SK-N-SH (cell line): ENCODE results near the gene BLZF1. TPM values are rescaled to one million over a fixed set of nuclear protein-coding genes. Genes with fewer than 3 reads are reported as not detected.

Source experiments
- CTCF ChIA-PET: fragments of 300-600, 350-600 bp; formaldehyde crosslinking; extraction: SDS; loops from one replicate; lab custom pipeline; 2021; lab: Yijun Ruan, JAX
- POLR2A ChIA-PET: fragments of 350-600 bp; sonication (Branson Sonifier 250); formaldehyde crosslinking; extraction: SDS; loops from one replicate; lab custom pipeline; 2020; ENCODE audit warnings: antibody characterized with exemption, inconsistent platforms; lab: Yijun Ruan, JAX
- DNase-seq: peaks from one replicate; pipeline ENCODE4 v3.0.0; 2012
- H2AFZ ChIP-seq: fragments of 200-600 bp; sonication (generic); 2 replicates; pipeline ENCODE4 v1.8.1; 2016; ENCODE audit warnings: antibody characterized with exemption, mild to moderate bottlenecking, low read depth
- H3F3A ChIP-seq: fragments of 200-600 bp; sonication (generic); replicated peaks from 2 replicates; pipeline ENCODE3; 2016; ENCODE audit warnings: antibody characterized with exemption, mild to moderate bottlenecking; ENCODE audit not compliant: insufficient read depth
- H3K27ac ChIP-seq, 2 experiments: fragments of 200-500 bp in 1 of 2; fragments of 200-600 bp in 1 of 2; sonication (Bioruptor generic) in 1 of 2; sonication (generic), shearing (Covaris generic) in 1 of 2; 2 replicates each; pipeline versions ENCODE4 v1.5.1 to v1.6.1; 2014 to 2016; ENCODE audit warnings: low read depth in 2 of 2, inconsistent platforms in 1 of 2, low read length in 1 of 2, mild to moderate bottlenecking in 1 of 2, mixed read lengths in 1 of 2
- H3K27me3 ChIP-seq: fragments of 200-600 bp; sonication (generic), shearing (Covaris generic); 2 replicates; pipeline ENCODE4 v1.6.1; 2016; ENCODE audit warnings: mixed run types; ENCODE audit not compliant: insufficient read depth
- H3K36me3 ChIP-seq, 2 experiments: fragments of 200-500 bp in 1 of 2; fragments of 200-600 bp in 1 of 2; sonication (Bioruptor generic) in 1 of 2; sonication (generic) in 1 of 2; replicated peaks in 1 of 2; 2 replicates each; pipeline versions ENCODE3 to v1.5.1; 2014 to 2016; ENCODE audit warnings: low read length in 1 of 2, mild to moderate bottlenecking in 1 of 2; ENCODE audit not compliant: insufficient read depth in 2 of 2, control insufficient read depth in 1 of 2
- H3K4me1 ChIP-seq, 2 experiments: fragments of 200-500 bp in 1 of 2; fragments of 200-600 bp in 1 of 2; sonication (Bioruptor generic) in 1 of 2; sonication (generic), shearing (Covaris generic) in 1 of 2; 2 replicates each; pipeline versions ENCODE4 v1.5.1 to v1.6.1; 2014 to 2016; ENCODE audit warnings: low read depth in 1 of 2, low read length in 1 of 2, mixed run types in 1 of 2; ENCODE audit not compliant: insufficient read depth in 2 of 2, control insufficient read depth in 1 of 2
- H3K4me2 ChIP-seq: fragments of 200-600 bp; sonication (generic), shearing (Covaris generic); 2 replicates; pipeline ENCODE4 v1.6.1; 2017; ENCODE audit warnings: mixed run types
- H3K4me3 ChIP-seq, 2 experiments: fragments of 200-500 bp in 1 of 2; fragments of 200-600 bp in 1 of 2; sonication (Bioruptor generic) in 1 of 2; sonication (generic), shearing (Covaris generic) in 1 of 2; 2 replicates each; pipeline versions ENCODE4 v1.5.1 to v1.8.1; 2014 to 2016; ENCODE audit warnings: low read depth in 2 of 2, inconsistent platforms in 1 of 2, low read length in 1 of 2, mild to moderate bottlenecking in 1 of 2, mixed read lengths in 1 of 2, moderate library complexity in 1 of 2
- H3K79me2 ChIP-seq: fragments of 200-600 bp; sonication (generic); 2 replicates; pipeline ENCODE4 v1.8.1; 2017; ENCODE audit warnings: mild to moderate bottlenecking; ENCODE audit not compliant: insufficient read depth
- H3K9ac ChIP-seq: fragments of 200-600 bp; sonication (generic); 2 replicates; pipeline ENCODE4 v1.6.1; 2017; ENCODE audit warnings: mixed run types
- H3K9me2 ChIP-seq: fragments of 200-600 bp; sonication (generic); 2 replicates; pipeline ENCODE4 v1.6.1; 2017; ENCODE audit warnings: mixed run types
- H3K9me3 ChIP-seq: fragments of 200-600 bp; sonication (generic); 2 replicates; pipeline ENCODE4 v1.6.1; 2017; ENCODE audit warnings: mixed run types, mild to moderate bottlenecking, moderate library complexity
- H4K20me1 ChIP-seq: fragments of 200-600 bp; sonication (generic); 2 replicates; pipeline ENCODE4 v1.6.1; 2017; ENCODE audit warnings: mild to moderate bottlenecking, mixed run types; ENCODE audit not compliant: insufficient read depth
- EP300 ChIP-seq, 2 experiments: IDR thresholded peaks; 2 replicates each; pipeline versions ENCODE4 v1.4.0 to v1.6.1; 2012; ENCODE audit warnings: borderline replicate concordance in 1 of 2, low read depth in 1 of 2, low read length in 1 of 2
- FOSL2 ChIP-seq: IDR thresholded peaks from 2 replicates; pipeline ENCODE4 v1.4.0; 2012; ENCODE audit warnings: low read depth, mild to moderate bottlenecking, moderate library complexity, borderline replicate concordance
- FOXJ3 ChIP-seq: sonication (generic); formaldehyde crosslinking; IDR thresholded peaks from 2 replicates; pipeline ENCODE4 v1.5.1; 2020; ENCODE audit warnings: mild to moderate bottlenecking, missing genetic modification reagents
- FOXM1 ChIP-seq: IDR thresholded peaks from 2 replicates; pipeline ENCODE4 v1.4.0; 2012; ENCODE audit warnings: low read depth, mild to moderate bottlenecking
- GABPA ChIP-seq: IDR thresholded peaks from 2 replicates; pipeline ENCODE4 v1.4.0; 2012; ENCODE audit warnings: low read depth, mild to moderate bottlenecking
- MXI1 ChIP-seq: IDR thresholded peaks from 2 replicates; pipeline ENCODE4 v1.6.1; 2012; ENCODE audit warnings: mild to moderate bottlenecking, low read depth, low read length, improper control_type of control experiment
- RFX5 ChIP-seq: IDR thresholded peaks from 2 replicates; pipeline ENCODE4 v1.6.1; 2012; ENCODE audit warnings: mild to moderate bottlenecking, improper control_type of control experiment, low read length
- RXRA ChIP-seq: IDR thresholded peaks from 2 replicates; pipeline ENCODE4 v1.4.0; 2012; ENCODE audit warnings: low read depth, mild to moderate bottlenecking, borderline replicate concordance
- SMC3 ChIP-seq: IDR thresholded peaks from 2 replicates; pipeline ENCODE4 v1.6.1; 2012; ENCODE audit warnings: low read depth, low read length, improper control_type of control experiment
- TCF12 ChIP-seq: IDR thresholded peaks from 2 replicates; pipeline ENCODE4 v1.4.0; 2012
- YY1 ChIP-seq: IDR thresholded peaks from 2 replicates; pipeline ENCODE4 v1.4.0; 2012; ENCODE audit warnings: low read depth, mild to moderate bottlenecking
- WGBS: methylation state at CpG from one replicate; pipeline ENCODE4 v1.1.6; 2017; ENCODE audit warnings: low lambda C conversion rate; 5-methylcytosine and 5-hydroxymethylcytosine counted together
- polyA plus RNA-seq, 3 experiments: library from polyadenylated mRNA; depleted of rRNA; stranded (reverse); fragments of >200 nt; gene quantifications; 2 replicates each; pipeline ENCODE4 v1.2.3, GENCODE V29; 2012
- TF ChIP-seq, protein P1 (sequence below): IDR thresholded peaks from 2 replicates; pipeline ENCODE4 v1.4.0; 2012; ENCODE audit warnings: low read depth, borderline replicate concordance
- TF ChIP-seq, protein P2 (sequence below): IDR thresholded peaks from 2 replicates; pipeline ENCODE4 v1.4.0; 2012; ENCODE audit warnings: low read depth, borderline replicate concordance
- TF ChIP-seq, protein P3 (sequence below): fragments of 200-600 bp; sonication (generic); IDR thresholded peaks from 2 replicates; pipeline ENCODE4 v1.6.1; 2017; ENCODE audit warnings: antibody characterized with exemption, mild to moderate bottlenecking, moderate library complexity

BLZF1 gene
- polyA plus RNA-seq, 1 of the 3 experiments (the other 2 are of a cell fraction), result 9.5 TPM

DNA sequence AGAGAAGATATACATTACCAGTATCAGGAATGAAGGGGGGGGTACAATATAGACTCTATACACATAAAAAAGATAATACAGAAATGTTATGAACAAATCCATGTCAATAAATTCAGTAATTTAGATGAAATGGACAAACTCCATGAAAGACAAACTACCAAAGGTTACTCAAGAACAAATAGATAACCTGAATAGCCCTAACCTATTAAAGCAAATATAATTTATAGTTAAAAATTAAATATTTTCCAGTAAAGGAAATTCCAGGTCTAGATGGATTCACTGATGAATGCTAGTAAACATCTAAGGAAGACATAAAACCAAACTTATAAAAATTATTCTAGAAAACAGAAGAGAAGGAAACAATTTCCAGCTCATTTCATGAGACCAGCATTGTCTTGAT is 13.2 kb downstream of the BLZF1 start:
- Histone ChIP-seq H3K9me3 (no peaks in the 10 kb centered on the region), H3K9me2 (no peaks in the 10 kb centered on the region), H4K20me1 (no peaks in the 10 kb centered on the region), H3K4me3 (no peak overlapping the region), H3F3A (peaks cover 4% of the 10 kb centered on the region), H3K27ac (no peak overlapping the region), H3K79me2 (peaks cover 11% of the 10 kb centered on the region; the same call in 1 of the 2 replicates), H3K27me3 (no peaks in the 10 kb centered on the region), H2AFZ (no peak overlapping the region), H3K9ac (no peak overlapping the region), H3K4me2 (no peak overlapping the region), H3K4me1 (no peaks in the 10 kb centered on the region; a peak in 1 of 4 replicates), H3K36me3 (peaks cover 84 to 100% of the 10 kb centered on the region in 2 experiments)
- no peak for DNase-seq
- CTCF ChIA-PET, result interaction anchor here (1.5 kb wide), 1 partner anchor 778 kb away, joined by 4 read pairs; no protein-coding TSS in a partner anchor
- POLR2A ChIA-PET, result no interaction called here
- TF ChIP-seq, protein P1, sequence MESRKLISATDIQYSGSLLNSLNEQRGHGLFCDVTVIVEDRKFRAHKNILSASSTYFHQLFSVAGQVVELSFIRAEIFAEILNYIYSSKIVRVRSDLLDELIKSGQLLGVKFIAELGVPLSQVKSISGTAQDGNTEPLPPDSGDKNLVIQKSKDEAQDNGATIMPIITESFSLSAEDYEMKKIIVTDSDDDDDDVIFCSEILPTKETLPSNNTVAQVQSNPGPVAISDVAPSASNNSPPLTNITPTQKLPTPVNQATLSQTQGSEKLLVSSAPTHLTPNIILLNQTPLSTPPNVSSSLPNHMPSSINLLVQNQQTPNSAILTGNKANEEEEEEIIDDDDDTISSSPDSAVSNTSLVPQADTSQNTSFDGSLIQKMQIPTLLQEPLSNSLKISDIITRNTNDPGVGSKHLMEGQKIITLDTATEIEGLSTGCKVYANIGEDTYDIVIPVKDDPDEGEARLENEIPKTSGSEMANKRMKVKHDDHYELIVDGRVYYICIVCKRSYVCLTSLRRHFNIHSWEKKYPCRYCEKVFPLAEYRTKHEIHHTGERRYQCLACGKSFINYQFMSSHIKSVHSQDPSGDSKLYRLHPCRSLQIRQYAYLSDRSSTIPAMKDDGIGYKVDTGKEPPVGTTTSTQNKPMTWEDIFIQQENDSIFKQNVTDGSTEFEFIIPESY, result no peak
- TF ChIP-seq GABPA (no peak), SMC3 (no peak), FOXJ3 (CRISPR knock-in tag) (no peak)
- TF ChIP-seq, protein P2, sequence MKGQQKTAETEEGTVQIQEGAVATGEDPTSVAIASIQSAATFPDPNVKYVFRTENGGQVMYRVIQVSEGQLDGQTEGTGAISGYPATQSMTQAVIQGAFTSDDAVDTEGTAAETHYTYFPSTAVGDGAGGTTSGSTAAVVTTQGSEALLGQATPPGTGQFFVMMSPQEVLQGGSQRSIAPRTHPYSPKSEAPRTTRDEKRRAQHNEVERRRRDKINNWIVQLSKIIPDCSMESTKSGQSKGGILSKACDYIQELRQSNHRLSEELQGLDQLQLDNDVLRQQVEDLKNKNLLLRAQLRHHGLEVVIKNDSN, result no peak

DNA sequence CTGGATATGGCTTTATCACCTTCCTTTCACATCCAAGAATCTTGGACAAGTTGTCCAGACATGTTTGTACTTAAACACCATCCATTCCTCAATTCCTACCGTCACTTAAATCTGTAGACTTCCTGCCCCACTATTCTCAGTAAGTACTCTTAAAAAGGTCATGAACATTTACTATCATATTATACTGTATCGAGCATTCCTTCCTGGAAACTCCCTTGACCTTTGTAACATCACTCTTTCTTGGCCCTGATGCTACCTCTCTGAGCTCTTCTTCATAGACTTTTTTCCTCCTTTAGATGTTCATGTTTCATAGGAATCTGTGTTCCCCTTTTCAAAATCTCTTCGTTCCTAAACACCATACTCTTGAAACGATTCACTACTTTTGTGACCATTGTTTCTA is 15.5 kb downstream of the BLZF1 start:
- Histone ChIP-seq H4K20me1 (no peaks in the 10 kb centered on the region), H3F3A (no peaks in the 10 kb centered on the region), H2AFZ (no peak overlapping the region), H3K9me3 (no peaks in the 10 kb centered on the region), H3K4me3 (no peak overlapping the region), H3K27ac (no peak overlapping the region), H3K4me1 (no peaks in the 10 kb centered on the region; a peak in 1 of 4 replicates), H3K27me3 (no peaks in the 10 kb centered on the region), H3K79me2 (peaks cover under 1% of the 10 kb centered on the region; the same call in 1 of the 2 replicates), H3K9ac (no peak overlapping the region), H3K4me2 (no peak overlapping the region), H3K36me3 (peaks cover 82 to 96% of the 10 kb centered on the region in 2 experiments), H3K9me2 (no peaks in the 10 kb centered on the region)
- TF ChIP-seq FOXM1 (no peak), SMC3 (no peak)
- POLR2A ChIA-PET, result no interaction called here
- no peak for DNase-seq
- 91% methylated on average over 4 of the region's 4 CpGs for WGBS
- CTCF ChIA-PET, result interaction anchor here (1.5 to 1.8 kb wide), 2 partner anchors 10 to 35 kb away, joined by 5 to 7 read pairs; no protein-coding TSS in a partner anchor

DNA sequence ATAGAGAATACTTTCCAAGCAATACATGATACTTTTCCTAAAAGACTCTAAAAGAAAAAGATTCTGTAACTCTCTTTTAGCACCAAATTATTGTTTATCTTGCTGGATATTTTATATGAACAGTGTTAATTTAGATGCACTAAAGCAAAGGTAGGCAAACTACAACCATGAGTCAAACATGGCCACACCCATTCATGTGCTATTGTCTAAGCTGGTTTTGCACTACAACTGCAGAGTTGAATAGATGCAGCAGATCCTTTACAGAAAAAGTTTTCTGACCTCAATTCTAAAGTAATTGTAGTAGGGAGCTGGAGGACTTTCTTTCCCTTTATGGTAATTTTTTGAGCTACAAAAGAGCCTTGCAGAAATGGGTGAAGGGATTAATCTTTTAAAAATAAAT is 19.4 kb downstream of the BLZF1 start:
- POLR2A ChIA-PET, result no interaction called here
- no peaks in the 10 kb centered on the region for H3K9me3 ChIP-seq
- H4K20me1 ChIP-seq, result no peaks in the 10 kb centered on the region
- no peaks in the 10 kb centered on the region for H3F3A ChIP-seq
- DNase-seq, result no peak
- no peaks in the 10 kb centered on the region for H3K4me1 ChIP-seq
- peaks cover 79 to 89% of the 10 kb centered on the region in 2 experiments for H3K36me3 ChIP-seq
- H2AFZ ChIP-seq, result no peak overlapping the region
- H3K4me2 ChIP-seq, result no peak overlapping the region
- CTCF ChIA-PET, result interaction anchor here (2.2 kb wide), 1 partner anchor 39 kb away, joined by 5 read pairs; no protein-coding TSS in a partner anchor
- H3K9me2 ChIP-seq, result no peaks in the 10 kb centered on the region
- H3K9ac ChIP-seq, result no peak overlapping the region
- no peak overlapping the region for H3K4me3 ChIP-seq
- no peaks in the 10 kb centered on the region for H3K27me3 ChIP-seq
- H3K79me2 ChIP-seq, result no peaks in the 10 kb centered on the region
- no peak overlapping the region for H3K27ac ChIP-seq
- TF ChIP-seq, protein P1, result no peak
- no peak for TF ChIP-seq EP300 (IDR thresholded peaks at IDR 0.05; ENCODE audit: borderline replicate concordance in 1 of 2, low read depth in 1 of 2, low read length in 1 of 2)
- TF ChIP-seq, protein P2, result no peak
- TF ChIP-seq, protein P3, sequence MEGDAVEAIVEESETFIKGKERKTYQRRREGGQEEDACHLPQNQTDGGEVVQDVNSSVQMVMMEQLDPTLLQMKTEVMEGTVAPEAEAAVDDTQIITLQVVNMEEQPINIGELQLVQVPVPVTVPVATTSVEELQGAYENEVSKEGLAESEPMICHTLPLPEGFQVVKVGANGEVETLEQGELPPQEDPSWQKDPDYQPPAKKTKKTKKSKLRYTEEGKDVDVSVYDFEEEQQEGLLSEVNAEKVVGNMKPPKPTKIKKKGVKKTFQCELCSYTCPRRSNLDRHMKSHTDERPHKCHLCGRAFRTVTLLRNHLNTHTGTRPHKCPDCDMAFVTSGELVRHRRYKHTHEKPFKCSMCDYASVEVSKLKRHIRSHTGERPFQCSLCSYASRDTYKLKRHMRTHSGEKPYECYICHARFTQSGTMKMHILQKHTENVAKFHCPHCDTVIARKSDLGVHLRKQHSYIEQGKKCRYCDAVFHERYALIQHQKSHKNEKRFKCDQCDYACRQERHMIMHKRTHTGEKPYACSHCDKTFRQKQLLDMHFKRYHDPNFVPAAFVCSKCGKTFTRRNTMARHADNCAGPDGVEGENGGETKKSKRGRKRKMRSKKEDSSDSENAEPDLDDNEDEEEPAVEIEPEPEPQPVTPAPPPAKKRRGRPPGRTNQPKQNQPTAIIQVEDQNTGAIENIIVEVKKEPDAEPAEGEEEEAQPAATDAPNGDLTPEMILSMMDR, result no peak
- no peak for TF ChIP-seq RXRA
- TF ChIP-seq FOSL2, result no peak
- no peak for TF ChIP-seq YY1
- no peak for TF ChIP-seq RFX5
- TF ChIP-seq MXI1, result no peak
- no peak for TF ChIP-seq TCF12
